ENCODE measurements around the gene CAMK4. TPM values are rescaled to one million over a fixed set of nuclear protein-coding genes. Genes with fewer than 3 reads are reported as not detected.

Gene CAMK4
- total RNA-seq, 1 donor from 2014 or later: 5.1 TPM

- no peak overlapping the region for H3K4me3 ChIP-seq (ENCODE audit: low read depth, low read length)
- DNase-seq (ENCODE audit: low read depth): no peak
- TF ChIP-seq CTCF (conservative IDR thresholded peaks at IDR 0.05; ENCODE audit: low read depth, low read length): no peak
Measured at GRCh38 chr5:111427762-111428161, 203.6 kb downstream of the CAMK4 start.

- no peak for DNase-seq (ENCODE audit: low read depth)
- TF ChIP-seq CTCF (conservative IDR thresholded peaks at IDR 0.05; ENCODE audit: low read depth, low read length): no peak
- H3K4me3 ChIP-seq (ENCODE audit: low read depth, low read length): no peak overlapping the region
Measured at GRCh38 chr5:111432883-111433536, 208.8 kb downstream of the CAMK4 start.

- H3K4me3 ChIP-seq (ENCODE audit: low read depth, low read length): no peak overlapping the region
- TF ChIP-seq CTCF (conservative IDR thresholded peaks at IDR 0.05; ENCODE audit: low read depth, low read length): no peak
- no peak for DNase-seq (ENCODE audit: low read depth)
Measured at GRCh38 chr5:111434800-111435199, 210.6 kb downstream of the CAMK4 start.

- DNase-seq (ENCODE audit: low read depth): no peak
- TF ChIP-seq CTCF (conservative IDR thresholded peaks at IDR 0.05; ENCODE audit: low read depth, low read length): no peak
- no peak overlapping the region for H3K4me3 ChIP-seq (ENCODE audit: low read depth, low read length)
Measured at GRCh38 chr5:111439473-111440075, 215.4 kb downstream of the CAMK4 start.

DNA sequence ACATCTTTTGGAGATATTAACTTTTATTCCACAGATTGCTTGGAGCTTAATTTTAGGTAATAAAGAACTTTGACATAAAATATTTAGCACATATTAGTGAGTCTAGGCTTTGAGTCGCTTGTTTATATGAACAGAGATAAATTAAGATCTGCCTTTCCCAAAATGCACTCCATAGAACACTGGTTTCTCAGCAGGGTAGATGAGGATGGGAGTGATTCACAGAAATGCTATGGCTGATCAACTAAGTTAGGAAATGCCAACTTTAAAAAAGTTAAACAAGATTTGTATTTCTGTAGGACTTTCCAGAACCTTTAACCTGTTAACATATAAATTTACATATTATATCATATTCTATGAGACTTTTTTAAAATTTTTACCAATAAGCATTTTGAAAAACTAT is 222.9 kb downstream of the CAMK4 start:
- no peak overlapping the region for H3K4me3 ChIP-seq (ENCODE audit: low read depth, low read length)
- DNase-seq (ENCODE audit: low read depth): no peak
- no peak for TF ChIP-seq CTCF (conservative IDR thresholded peaks at IDR 0.05; ENCODE audit: low read depth, low read length)

GRCh38 chr5:111447822-111448221 is 223.6 kb downstream of the CAMK4 start:
- TF ChIP-seq CTCF (conservative IDR thresholded peaks at IDR 0.05; ENCODE audit: low read depth, low read length): no peak
- H3K4me3 ChIP-seq (ENCODE audit: low read depth, low read length): no peak overlapping the region
- DNase-seq (ENCODE audit: low read depth): no peak

- DNase-seq (ENCODE audit: low read depth): no peak
- TF ChIP-seq CTCF (conservative IDR thresholded peaks at IDR 0.05; ENCODE audit: low read depth, low read length): no peak
- H3K4me3 ChIP-seq (ENCODE audit: low read depth, low read length): no peak overlapping the region
Measured at GRCh38 chr5:111453295-111453694, 229.1 kb downstream of the CAMK4 start.
